ENCODE measurements around the gene SHC1. TPM values are rescaled to one million over a fixed set of nuclear protein-coding genes. Genes with fewer than 3 reads are reported as not detected.

Gene SHC1
- polyA plus RNA-seq, 1 of the 3 experiments (the other 2 are of a cell fraction): 338 TPM

DNA sequence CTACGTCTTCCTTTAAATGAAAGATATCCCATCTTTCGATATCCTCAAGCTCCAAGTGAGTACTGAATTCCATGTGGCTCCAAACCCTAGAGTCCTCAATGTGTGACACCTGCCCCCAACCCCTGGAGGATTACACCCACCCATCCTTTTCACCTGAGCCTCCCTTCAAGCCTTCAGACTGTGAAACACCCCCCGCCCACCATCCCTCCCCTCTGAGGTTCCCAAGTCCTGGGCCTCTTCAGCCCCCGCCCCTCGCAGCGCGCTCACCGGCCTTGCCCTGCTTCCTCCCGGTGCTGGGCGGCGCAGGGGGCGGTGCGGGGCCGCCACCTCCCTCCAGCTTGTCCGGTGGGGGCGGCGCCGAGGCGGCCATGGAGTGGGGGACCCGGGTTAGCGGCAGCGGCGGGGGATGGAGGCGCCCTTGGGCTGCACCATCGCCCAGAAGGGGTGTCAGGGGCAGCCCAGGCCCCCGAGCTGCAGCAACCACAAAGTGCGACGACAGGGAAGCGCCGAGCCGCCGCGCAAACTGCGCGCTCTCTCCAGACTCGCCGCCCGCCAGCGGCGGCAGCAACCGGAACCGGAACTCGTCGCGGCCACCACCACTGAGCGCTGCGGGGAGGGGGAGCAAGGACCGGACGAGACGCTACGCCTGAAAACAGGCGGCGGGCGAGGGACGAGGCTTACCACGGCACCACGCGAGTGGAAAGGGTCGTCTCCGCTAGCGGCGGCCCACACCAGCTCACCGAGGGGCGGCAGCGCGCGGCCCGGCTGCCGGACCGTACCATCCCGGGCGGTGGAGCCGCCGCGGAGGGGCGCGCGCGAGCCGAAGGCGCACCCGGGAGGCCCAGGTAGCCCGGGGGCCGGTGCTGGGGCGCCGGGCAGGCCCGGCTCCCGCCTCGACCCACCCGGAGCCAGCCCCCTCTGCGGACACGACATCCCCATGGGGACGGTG lies 9.1 kb downstream of the SHC1 start, which contains the start of gene PYGO2:
TSS of gene PYGO2 (minus strand) at position 576 of the 949 bp plus-strand sequence. CDS start at position 370, 206 bp downstream.
- H3K4me3 ChIP-seq (ENCODE audit: low read depth in 2 of 2, low read length in 1 of 2): peak within 1 kb of the TSS; percentile 72 to 73
- H3K4me2 ChIP-seq: peak within 1 kb of the TSS; percentile 85
- H4K20me1 ChIP-seq (ENCODE audit: insufficient read depth): no peaks in the 10 kb centered on the region
- peaks cover 4 to 36% of the 10 kb centered on the region in 2 experiments; a peak in 3 of 4 replicates for H3K4me1 ChIP-seq (ENCODE audit: control insufficient read depth in 1 of 2, insufficient read depth in 2 of 2, low read depth in 1 of 2, low read length in 1 of 2)
- H3K27ac ChIP-seq (ENCODE audit: low read depth in 2 of 2, low read length in 1 of 2): peak within 1 kb of the TSS; percentile 83 to 98
- 1% methylated on average over 9 of the region's 93 CpGs for WGBS (ENCODE audit: low lambda C conversion rate)
- H3K79me2 ChIP-seq (ENCODE audit: insufficient read depth): peaks cover 48% of the 10 kb centered on the region
- H3K9ac ChIP-seq: peak within 1 kb of the TSS; percentile 84
- ChIA-PET POLR2A (interaction anchor here (0.6 to 2.8 kb wide), 13 partner anchors 9 to 83 kb away, joined by 3 to 18 read pairs (median 5); partner anchors contain the start of genes FLAD1, LENEP, PMVK and SHC1), CTCF (interaction anchor here (0.6 to 37.5 kb wide), 32 partner anchors 9 to 394 kb away, joined by 3 to 640 read pairs (median 4); partner anchors contain the start of genes ADAM15, CHRNB2, FLAD1 and LENEP)
- H3K27me3 ChIP-seq (ENCODE audit: insufficient read depth): no peaks in the 10 kb centered on the region
- DNase-seq: peak; percentile 93
- 0 out of 2 replicates have a peak within 1 kb of the TSS, but pooled peaks have one; percentile 29 for H2AFZ ChIP-seq (ENCODE audit: low read depth)
- peaks cover 16 to 53% of the 10 kb centered on the region in 2 experiments for H3K36me3 ChIP-seq (replicated peaks in 1 of 2; ENCODE audit: control insufficient read depth in 1 of 2, insufficient read depth in 2 of 2, low read length in 1 of 2)
- no peaks in the 10 kb centered on the region for H3K9me2 ChIP-seq
- H3F3A ChIP-seq (replicated peaks; ENCODE audit: insufficient read depth): peaks cover 31% of the 10 kb centered on the region
- no peaks in the 10 kb centered on the region for H3K9me3 ChIP-seq
- TF ChIP-seq RCOR1 (IDR thresholded peaks at IDR 0.05; ENCODE audit: low read length) (no peak; the same call in 1 of the 2 replicates), RXRA (IDR thresholded peaks at IDR 0.05; ENCODE audit: borderline replicate concordance, low read depth) (no peak), PBX3 (IDR thresholded peaks at IDR 0.05) (peak; percentile 27), NFIC (IDR thresholded peaks at IDR 0.05; ENCODE audit: borderline replicate concordance) (no peak), TAF1 (IDR thresholded peaks at IDR 0.05; ENCODE audit: borderline replicate concordance, low read depth, low read length) (no peak), SMC3 (IDR thresholded peaks at IDR 0.05; ENCODE audit: low read depth, low read length) (peak; percentile 26; the same call in 1 of the 2 replicates), MXI1 (IDR thresholded peaks at IDR 0.05; ENCODE audit: low read depth, low read length) (peak; percentile 48), REST (IDR thresholded peaks at IDR 0.05; ENCODE audit: low read depth, low read length) (no peak; the same call in 1 of the 2 replicates), TCF12 (IDR thresholded peaks at IDR 0.05) (no peak), FOXJ3 (CRISPR knock-in tag; IDR thresholded peaks at IDR 0.05) (no peak), NRF1 (IDR thresholded peaks at IDR 0.05; ENCODE audit: low read depth, low read length) (no peak), POLR2AphosphoS5 (IDR thresholded peaks at IDR 0.05; ENCODE audit: low read depth, low read length) (peak; percentile 90), YY1 (IDR thresholded peaks at IDR 0.05; ENCODE audit: low read depth) (no peak; the same call in 1 of the 2 replicates), EP300 (IDR thresholded peaks at IDR 0.05; ENCODE audit: borderline replicate concordance in 1 of 2, low read depth in 1 of 2, low read length in 1 of 2) (0 out of 4 replicates have a peak, but pooled peaks of 1 of the 2 experiments have one; percentile 26), ELF1 (IDR thresholded peaks at IDR 0.05) (peak; percentile 79), RAD21 (IDR thresholded peaks at IDR 0.05; ENCODE audit: low read length) (peak; percentile 46), JUND (IDR thresholded peaks at IDR 0.05) (peak; percentile 22; the same call in 1 of the 2 replicates), SIN3A (IDR thresholded peaks at IDR 0.05; ENCODE audit: borderline replicate concordance, low read depth, low read length) (peak; percentile 76; the same call in 1 of the 2 replicates)
- TF ChIP-seq, protein P1, sequence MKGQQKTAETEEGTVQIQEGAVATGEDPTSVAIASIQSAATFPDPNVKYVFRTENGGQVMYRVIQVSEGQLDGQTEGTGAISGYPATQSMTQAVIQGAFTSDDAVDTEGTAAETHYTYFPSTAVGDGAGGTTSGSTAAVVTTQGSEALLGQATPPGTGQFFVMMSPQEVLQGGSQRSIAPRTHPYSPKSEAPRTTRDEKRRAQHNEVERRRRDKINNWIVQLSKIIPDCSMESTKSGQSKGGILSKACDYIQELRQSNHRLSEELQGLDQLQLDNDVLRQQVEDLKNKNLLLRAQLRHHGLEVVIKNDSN (IDR thresholded peaks at IDR 0.05; ENCODE audit: borderline replicate concordance, low read depth): no peak
- TF ChIP-seq, protein P2, sequence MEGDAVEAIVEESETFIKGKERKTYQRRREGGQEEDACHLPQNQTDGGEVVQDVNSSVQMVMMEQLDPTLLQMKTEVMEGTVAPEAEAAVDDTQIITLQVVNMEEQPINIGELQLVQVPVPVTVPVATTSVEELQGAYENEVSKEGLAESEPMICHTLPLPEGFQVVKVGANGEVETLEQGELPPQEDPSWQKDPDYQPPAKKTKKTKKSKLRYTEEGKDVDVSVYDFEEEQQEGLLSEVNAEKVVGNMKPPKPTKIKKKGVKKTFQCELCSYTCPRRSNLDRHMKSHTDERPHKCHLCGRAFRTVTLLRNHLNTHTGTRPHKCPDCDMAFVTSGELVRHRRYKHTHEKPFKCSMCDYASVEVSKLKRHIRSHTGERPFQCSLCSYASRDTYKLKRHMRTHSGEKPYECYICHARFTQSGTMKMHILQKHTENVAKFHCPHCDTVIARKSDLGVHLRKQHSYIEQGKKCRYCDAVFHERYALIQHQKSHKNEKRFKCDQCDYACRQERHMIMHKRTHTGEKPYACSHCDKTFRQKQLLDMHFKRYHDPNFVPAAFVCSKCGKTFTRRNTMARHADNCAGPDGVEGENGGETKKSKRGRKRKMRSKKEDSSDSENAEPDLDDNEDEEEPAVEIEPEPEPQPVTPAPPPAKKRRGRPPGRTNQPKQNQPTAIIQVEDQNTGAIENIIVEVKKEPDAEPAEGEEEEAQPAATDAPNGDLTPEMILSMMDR (IDR thresholded peaks at IDR 0.05): peak; percentile 69
- TF ChIP-seq, protein P3, sequence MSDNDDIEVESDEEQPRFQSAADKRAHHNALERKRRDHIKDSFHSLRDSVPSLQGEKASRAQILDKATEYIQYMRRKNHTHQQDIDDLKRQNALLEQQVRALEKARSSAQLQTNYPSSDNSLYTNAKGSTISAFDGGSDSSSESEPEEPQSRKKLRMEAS (IDR thresholded peaks at IDR 0.05; ENCODE audit: low read depth): no peak
- TF ChIP-seq, protein P4, sequence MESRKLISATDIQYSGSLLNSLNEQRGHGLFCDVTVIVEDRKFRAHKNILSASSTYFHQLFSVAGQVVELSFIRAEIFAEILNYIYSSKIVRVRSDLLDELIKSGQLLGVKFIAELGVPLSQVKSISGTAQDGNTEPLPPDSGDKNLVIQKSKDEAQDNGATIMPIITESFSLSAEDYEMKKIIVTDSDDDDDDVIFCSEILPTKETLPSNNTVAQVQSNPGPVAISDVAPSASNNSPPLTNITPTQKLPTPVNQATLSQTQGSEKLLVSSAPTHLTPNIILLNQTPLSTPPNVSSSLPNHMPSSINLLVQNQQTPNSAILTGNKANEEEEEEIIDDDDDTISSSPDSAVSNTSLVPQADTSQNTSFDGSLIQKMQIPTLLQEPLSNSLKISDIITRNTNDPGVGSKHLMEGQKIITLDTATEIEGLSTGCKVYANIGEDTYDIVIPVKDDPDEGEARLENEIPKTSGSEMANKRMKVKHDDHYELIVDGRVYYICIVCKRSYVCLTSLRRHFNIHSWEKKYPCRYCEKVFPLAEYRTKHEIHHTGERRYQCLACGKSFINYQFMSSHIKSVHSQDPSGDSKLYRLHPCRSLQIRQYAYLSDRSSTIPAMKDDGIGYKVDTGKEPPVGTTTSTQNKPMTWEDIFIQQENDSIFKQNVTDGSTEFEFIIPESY (IDR thresholded peaks at IDR 0.05; ENCODE audit: borderline replicate concordance, low read depth): peak; percentile 23; the same call in 1 of the 2 replicates

All from SK-N-SH (cell line).